Left ventricle myocardium inferior (tissue), 1 donor: ENCODE measurements around the gene C10orf62. TPM values are rescaled to one million over a fixed set of nuclear protein-coding genes. Genes with fewer than 3 reads are reported as not detected.
A peak's percentile ranks its signal among the peaks of the same experiment; 100 is the strongest.

Source experiments
- DNase-seq: peaks from one replicate; pipeline ENCODE4 v3.0.0-alpha.2; 2020
- H3K27ac ChIP-seq: fragments of 200-600 bp; replicated peaks from 2 replicates; pipeline ENCODE4 v1.8.0; 2021
- H3K27me3 ChIP-seq: fragments of 200-600 bp; 2 replicates; pipeline ENCODE4 v1.8.0; 2021; ENCODE audit warnings: low read depth
- H3K36me3 ChIP-seq: fragments of 200-600 bp; 2 replicates; pipeline ENCODE4 v1.8.0; 2021
- H3K4me1 ChIP-seq: fragments of 200-600 bp; 2 replicates; pipeline ENCODE4 v1.8.0; 2021
- H3K4me3 ChIP-seq: fragments of 200-600 bp; 2 replicates; pipeline ENCODE4 v1.8.0; 2021; ENCODE audit warnings: mild to moderate bottlenecking, moderate library complexity
- H3K9me3 ChIP-seq: fragments of 200-600 bp; replicated peaks from 2 replicates; pipeline ENCODE4 v1.8.0; 2021
- CTCF ChIP-seq: fragments of 200-600 bp; IDR thresholded peaks from 2 replicates; pipeline ENCODE4 v1.8.0; 2021; ENCODE audit warnings: antibody characterized with exemption, mild to moderate bottlenecking, borderline replicate concordance
- intact Hi-C: fragments of 100-400 bp; cut with micrococcal nuclease; formaldehyde crosslinking; loops from one replicate; pipeline ENCODE4 v1.11.0; 2022
- total RNA-seq: library from RNA; stranded (reverse); fragmentation: NEBNext Ultra II Directional; extraction: Animal tissue kit (Norgen Biotek cat#: 25700); gene quantifications from one replicate; pipeline ENCODE4 v1.2.1, GENCODE V29; 2021
- donor health status: DM: no; HTN: yes; CAD: no; lungs with severe emphysema.

C10orf62 gene
- total RNA-seq, 1 donor from 2014 or later = 1.5 TPM

DNA sequence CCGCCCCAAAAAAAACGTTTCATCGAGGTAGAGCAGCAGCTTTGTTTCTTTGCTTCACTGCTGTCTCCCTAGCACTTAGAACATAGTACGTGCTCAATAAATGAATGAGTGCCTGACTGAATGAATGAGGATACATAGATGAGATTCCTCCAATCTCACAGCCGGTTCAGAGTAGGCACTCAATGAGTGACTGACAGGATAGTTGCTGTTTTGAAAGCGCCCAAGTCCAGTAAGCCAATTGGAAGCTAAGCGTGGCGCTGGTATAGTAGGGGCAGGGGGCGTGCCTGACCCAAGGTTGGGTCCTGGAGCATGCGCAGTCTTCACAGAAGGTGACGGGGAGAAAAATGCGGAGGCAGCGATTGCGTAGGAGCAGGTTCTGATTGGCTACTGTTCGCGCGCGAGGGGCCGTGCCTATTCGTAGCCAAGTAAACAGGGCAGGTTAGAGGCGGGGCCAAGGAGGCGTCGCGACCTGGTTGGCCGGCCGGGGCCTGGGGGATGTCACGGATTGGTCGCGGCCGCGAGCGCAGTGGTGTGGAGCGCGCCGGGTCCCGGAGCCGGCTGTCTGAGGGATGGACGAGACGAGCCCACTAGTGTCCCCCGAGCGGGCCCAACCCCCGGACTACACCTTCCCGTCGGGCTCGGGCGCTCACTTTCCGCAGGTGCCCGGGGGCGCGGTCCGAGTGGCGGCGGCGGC, 50.8 kb downstream of the C10orf62 start, which contains the start of gene PI4K2A:
TSS of gene PI4K2A (plus strand) at position 498 of the 694 bp plus-strand sequence. CDS start at position 570, 72 bp downstream.
- DNase-seq = peak; percentile 99
- Histone ChIP-seq H3K9me3 (no peaks in the 10 kb centered on the region), H3K4me1 (peaks cover 21% of the 10 kb centered on the region), H3K27ac (peak within 1 kb of the TSS; percentile 85), H3K36me3 (peaks cover 11% of the 10 kb centered on the region), H3K4me3 (peak within 1 kb of the TSS; percentile 88), H3K27me3 (no peaks in the 10 kb centered on the region)
- intact Hi-C loops = no loop called here
- no peak for TF ChIP-seq CTCF

Other genes with a start within 250 kb of the C10orf62 start
- gene RRP12, start 188.4 kb upstream of the C10orf62 start, total RNA-seq = 15.2 TPM
- gene PGAM1, start 163.5 kb upstream of the C10orf62 start, total RNA-seq = 233 TPM
- 14.9 TPM for gene EXOSC1, start 143.7 kb upstream of the C10orf62 start, total RNA-seq
- gene ZDHHC16, start 143.5 kb upstream of the C10orf62 start, total RNA-seq = 17.8 TPM
- gene MMS19, start 91.3 kb upstream of the C10orf62 start, total RNA-seq = 42.7 TPM
- gene UBTD1, start 90.8 kb upstream of the C10orf62 start, total RNA-seq = 17.1 TPM
- gene ANKRD2, start 16.9 kb upstream of the C10orf62 start, total RNA-seq = 969 TPM
- 47.1 TPM for gene HOGA1, start 5.3 kb upstream of the C10orf62 start, total RNA-seq
- 13.9 TPM for gene MORN4, start 43.8 kb downstream of the C10orf62 start, total RNA-seq
- 12.4 TPM for gene PI4K2A, start 51.0 kb downstream of the C10orf62 start, total RNA-seq
- gene AVPI1, start 97.5 kb downstream of the C10orf62 start, total RNA-seq = 6.7 TPM
- 6.4 TPM for gene MARVELD1, start 124.0 kb downstream of the C10orf62 start, total RNA-seq
- 13.2 TPM for gene ZFYVE27, start 147.4 kb downstream of the C10orf62 start, total RNA-seq
- 8.7 TPM for gene SFRP5, start 182.3 kb downstream of the C10orf62 start, total RNA-seq